Naive thymus-derived CD4-positive, alpha-beta T cell (primary cell): Measurements from ENCODE around the gene DCUN1D3. TPM values are rescaled to one million over a fixed set of nuclear protein-coding genes. Genes with fewer than 3 reads are reported as not detected.

Experiments
- ATAC-seq: fragments of 150-1000 bp; cut with Tn5 transposase; 2 replicates; pipeline ENCODE4 v1.10.0; 2021; ENCODE audit warnings: mild to moderate bottlenecking, moderate library complexity
- CTCF ChIA-PET: fragments of 350-600 bp; sonication (Branson Sonifier 250); formaldehyde crosslinking; loops from one replicate; lab custom pipeline; 2021; ENCODE audit warnings: antibody characterized with exemption; lab: Charles Lee
- POLR2A ChIA-PET: fragments of 350-600 bp; sonication (Branson Sonifier 250); formaldehyde crosslinking; loops from one replicate; lab custom pipeline; 2021; ENCODE audit warnings: antibody characterized with exemption, inconsistent platforms; lab: Charles Lee
- DNase-seq, 9 donors: peaks; one replicate each; pipeline versions ENCODE4 v3.0.0 to v3.0.0-alpha.2; 2020 to 2022; ENCODE audit warnings: mixed read lengths in 1 of 9
- H3K27ac ChIP-seq: one replicate; pipeline ENCODE4 v1.7.0; 2013; ENCODE audit warnings: mild to moderate bottlenecking, low read depth, low read length, moderate library complexity
- H3K27me3 ChIP-seq, 2 donors: one replicate each; pipeline ENCODE4 v1.7.0; 2013; ENCODE audit warnings: low read length in 2 of 2, mild to moderate bottlenecking in 2 of 2, moderate library complexity in 2 of 2; ENCODE audit not compliant: control insufficient read depth in 2 of 2, insufficient read depth in 2 of 2
- H3K36me3 ChIP-seq, 3 experiments: 1 replicate in 2 of 3; 2 replicates in 1 of 3; pipeline ENCODE4 v1.7.0; 2013; ENCODE audit warnings: low read length in 3 of 3, mild to moderate bottlenecking in 3 of 3, moderate library complexity in 1 of 3; ENCODE audit not compliant: insufficient read depth in 3 of 3, control insufficient read depth in 2 of 3
- H3K4me1 ChIP-seq, 2 donors: one replicate each; pipeline ENCODE4 v1.7.0; 2013; ENCODE audit warnings: low read length in 2 of 2, mild to moderate bottlenecking in 2 of 2, moderate library complexity in 1 of 2; ENCODE audit not compliant: control insufficient read depth in 2 of 2, insufficient read depth in 2 of 2
- H3K4me3 ChIP-seq: 2 replicates; pipeline ENCODE4 v1.7.0; 2013; ENCODE audit warnings: mild to moderate bottlenecking, low read length
- H3K9me3 ChIP-seq, 3 experiments: 1 replicate in 2 of 3; 2 replicates in 1 of 3; pipeline ENCODE4 v1.7.0; 2013; ENCODE audit warnings: low read length in 3 of 3; ENCODE audit not compliant: control insufficient read depth in 2 of 3
- H3K27ac Mint-ChIP-seq, 9 donors: one replicate each; pipeline ENCODE4 v1.8.0; 2020 to 2022; ENCODE audit warnings: mixed read lengths in 9 of 9, mild to moderate bottlenecking in 8 of 9, moderate library complexity in 5 of 9, inconsistent platforms in 2 of 9
- H3K27me3 Mint-ChIP-seq, 5 donors: one replicate each; pipeline ENCODE4 v1.8.0; 2021 to 2022; ENCODE audit warnings: mixed read lengths in 5 of 5, mild to moderate bottlenecking in 1 of 5
- H3K36me3 Mint-ChIP-seq, 5 donors: one replicate each; pipeline ENCODE4 v1.8.0; 2020 to 2022; ENCODE audit warnings: mixed read lengths in 5 of 5, mild to moderate bottlenecking in 3 of 5, inconsistent platforms in 1 of 5
- H3K4me1 Mint-ChIP-seq, 7 donors: one replicate each; pipeline ENCODE4 v1.8.0; 2020 to 2022; ENCODE audit warnings: mixed read lengths in 7 of 7, mild to moderate bottlenecking in 3 of 7, inconsistent platforms in 1 of 7
- H3K4me3 Mint-ChIP-seq, 10 donors: one replicate each; pipeline ENCODE4 v1.8.0; 2020 to 2022; ENCODE audit warnings: mild to moderate bottlenecking in 10 of 10, mixed read lengths in 10 of 10, moderate library complexity in 6 of 10, inconsistent platforms in 2 of 10
- H3K9me3 Mint-ChIP-seq, 11 donors: one replicate each; pipeline ENCODE4 v1.8.0; 2020 to 2022; ENCODE audit warnings: mixed read lengths in 11 of 11, mild to moderate bottlenecking in 4 of 11, inconsistent platforms in 1 of 11, moderate library complexity in 1 of 11
- intact Hi-C, 2 donors: fragments of 100-400 bp; cut with micrococcal nuclease; formaldehyde crosslinking; loops; one replicate each; pipeline ENCODE4 v1.15.1; 2023
- polyA plus RNA-seq, 2 donors: library from polyadenylated mRNA; unstranded; fragments of 300-500 nt; fragmentation: Illumina TruSeq; gene quantifications; one replicate each; pipeline ENCODE4 v1.2.3, GENCODE V29; 2021
- total RNA-seq, 6 experiments: library from RNA in 5 of 6; stranded (reverse) in 5 of 6; gene quantifications; 1 replicate in 5 of 6; 2 replicates in 1 of 6; pipeline ENCODE4 v1.2.3 and lab custom pipeline; 2021 to 2026

Gene DCUN1D3
- total and polyA plus RNA-seq, 7 experiments from 2014 or later: 0.82 to 15.7 (median 5.1) TPM

- Histone ChIP-seq H3K27ac (no peak overlapping the region), H3K9me3 (no peaks in the 10 kb centered on the region), H3K36me3 (no peaks in the 10 kb centered on the region), H3K4me3 (no peak overlapping the region), H3K27me3 (no peaks in the 10 kb centered on the region), H3K4me1 (peaks cover 18 to 27% of the 10 kb centered on the region in 2 donors)
- POLR2A ChIA-PET: interaction anchor here (0.7 kb wide), 1 partner anchor 1769 kb away, joined by 3 read pairs; no protein-coding TSS in a partner anchor
- Mint-ChIP-seq H3K4me1 (peaks cover 32 to 84% (median 45%) of the 10 kb centered on the region in 7 donors), H3K4me3 (peak overlapping the region in 1 of 10 donors; percentile 29), H3K36me3 (peaks cover 0 to 32% (median 7%) of the 10 kb centered on the region in 5 donors), H3K9me3 (peaks cover 0 to 5% (median 0%) of the 10 kb centered on the region in 11 donors), H3K27ac (peak overlapping the region in 8 of 9 donors; percentile 36 to 99 (median 64)), H3K27me3 (no peaks in the 10 kb centered on the region)
- intact Hi-C loops: no loop called here
- no peak for DNase-seq
- CTCF ChIA-PET: no interaction called here
- ATAC-seq: no peak
These were observed 28.0 kb downstream of the DCUN1D3 start for GRCh38 chr16:20871941-20872815.

GRCh38 chr16:20871258-20871657, 28.9 kb downstream of the DCUN1D3 start:
- no peaks in the 10 kb centered on the region for H3K9me3 ChIP-seq
- H3K27me3 ChIP-seq: no peaks in the 10 kb centered on the region
- Mint-ChIP-seq H3K4me1 (peaks cover 38 to 85% (median 50%) of the 10 kb centered on the region in 7 donors), H3K27ac (peak overlapping the region in 5 of 9 donors; percentile 34 to 92 (median 48)), H3K4me3 (no peak overlapping the region), H3K27me3 (no peaks in the 10 kb centered on the region), H3K9me3 (peaks cover 0 to 1% (median 0%) of the 10 kb centered on the region in 11 donors), H3K36me3 (peaks cover 0 to 33% (median 7%) of the 10 kb centered on the region in 5 donors)
- DNase-seq: no peak
- ChIA-PET CTCF (no interaction called here), POLR2A (no interaction called here)
- ATAC-seq: no peak
- no peaks in the 10 kb centered on the region for H3K36me3 ChIP-seq
- peaks cover 18 to 27% of the 10 kb centered on the region in 2 donors for H3K4me1 ChIP-seq
- H3K27ac ChIP-seq: no peak overlapping the region
- no peak overlapping the region for H3K4me3 ChIP-seq
- intact Hi-C loops: no loop called here

- Histone ChIP-seq H3K9me3 (no peaks in the 10 kb centered on the region), H3K4me3 (no peak overlapping the region), H3K36me3 (no peaks in the 10 kb centered on the region), H3K4me1 (peaks cover 15 to 24% of the 10 kb centered on the region in 2 donors), H3K27ac (no peak overlapping the region), H3K27me3 (no peaks in the 10 kb centered on the region)
- Mint-ChIP-seq H3K9me3 (peaks cover 0 to 1% (median 0%) of the 10 kb centered on the region in 11 donors), H3K4me3 (no peak overlapping the region), H3K36me3 (peaks cover 0 to 29% (median 7%) of the 10 kb centered on the region in 5 donors), H3K27ac (no peak overlapping the region), H3K27me3 (no peaks in the 10 kb centered on the region), H3K4me1 (peaks cover 34 to 87% (median 46%) of the 10 kb centered on the region in 7 donors)
- ATAC-seq (no peak), DNase-seq (no peak)
- ChIA-PET POLR2A (no interaction called here), CTCF (no interaction called here)
- intact Hi-C loops: no loop called here
These were observed 29.9 kb downstream of the DCUN1D3 start for GRCh38 chr16:20870122-20870820.

GRCh38 chr16:20868890-20869289, 31.3 kb downstream of the DCUN1D3 start:
- Mint-ChIP-seq H3K27me3 (no peaks in the 10 kb centered on the region), H3K4me1 (peaks cover 20 to 81% (median 32%) of the 10 kb centered on the region in 7 donors), H3K9me3 (peaks cover 0 to 1% (median 0%) of the 10 kb centered on the region in 11 donors), H3K27ac (no peak overlapping the region), H3K4me3 (no peak overlapping the region), H3K36me3 (peaks cover 0 to 36% (median 7%) of the 10 kb centered on the region in 5 donors)
- no peaks in the 10 kb centered on the region for H3K27me3 ChIP-seq
- H3K36me3 ChIP-seq: no peaks in the 10 kb centered on the region
- peaks cover 6 to 10% of the 10 kb centered on the region in 2 donors for H3K4me1 ChIP-seq
- H3K9me3 ChIP-seq: no peaks in the 10 kb centered on the region
- no peak overlapping the region for H3K4me3 ChIP-seq
- intact Hi-C loops: no loop called here
- DNase-seq: no peak
- ChIA-PET POLR2A (no interaction called here), CTCF (no interaction called here)
- no peak overlapping the region for H3K27ac ChIP-seq
- no peak for ATAC-seq

GRCh38 chr16:20867585-20867984, 32.6 kb downstream of the DCUN1D3 start:
- Histone ChIP-seq H3K36me3 (peaks cover 0 to 1% (median 0%) of the 10 kb centered on the region in 3 experiments), H3K27me3 (no peaks in the 10 kb centered on the region), H3K4me3 (no peak overlapping the region), H3K27ac (no peak overlapping the region), H3K9me3 (no peaks in the 10 kb centered on the region), H3K4me1 (no peaks in the 10 kb centered on the region)
- intact Hi-C loops: no loop called here
- Mint-ChIP-seq H3K9me3 (peaks cover 0 to 3% (median 0%) of the 10 kb centered on the region in 11 donors), H3K27ac (no peak overlapping the region), H3K4me3 (no peak overlapping the region), H3K4me1 (peaks cover 12 to 70% (median 23%) of the 10 kb centered on the region in 7 donors), H3K36me3 (peaks cover 0 to 44% (median 7%) of the 10 kb centered on the region in 5 donors), H3K27me3 (no peaks in the 10 kb centered on the region)
- ATAC-seq: no peak
- no peak for DNase-seq
- POLR2A ChIA-PET: no interaction called here
- CTCF ChIA-PET: interaction anchor here (1.0 kb wide), 1 partner anchor 17 kb away, joined by 3 read pairs; no protein-coding TSS in a partner anchor

- intact Hi-C loops: no loop called here
- H3K4me1 Mint-ChIP-seq: peaks cover 9 to 63% (median 16%) of the 10 kb centered on the region in 7 donors
- H3K27ac ChIP-seq: no peak overlapping the region
- peak overlapping the region in 1 of 10 donors; percentile 5 for H3K4me3 Mint-ChIP-seq
- POLR2A ChIA-PET: no interaction called here
- ATAC-seq: no peak
- H3K4me1 ChIP-seq: no peaks in the 10 kb centered on the region
- no peak overlapping the region for H3K4me3 ChIP-seq
- H3K36me3 ChIP-seq: peaks cover 0 to 9% (median 0%) of the 10 kb centered on the region in 3 experiments
- CTCF ChIA-PET: no interaction called here
- H3K27me3 ChIP-seq: no peaks in the 10 kb centered on the region
- H3K27ac Mint-ChIP-seq: peak overlapping the region in 1 of 9 donors; percentile 58
- no peak for DNase-seq
- peaks cover 0 to 3% (median 0%) of the 10 kb centered on the region in 11 donors for H3K9me3 Mint-ChIP-seq
- H3K9me3 ChIP-seq: no peaks in the 10 kb centered on the region
- no peaks in the 10 kb centered on the region for H3K27me3 Mint-ChIP-seq
- peaks cover under 1 to 46% (median 13%) of the 10 kb centered on the region in 5 donors for H3K36me3 Mint-ChIP-seq
These were observed 33.4 kb downstream of the DCUN1D3 start for GRCh38 chr16:20866801-20867200.
